Esophagus muscularis mucosa (tissue), 4 donors: ENCODE results near the gene COL5A2. TPM values are rescaled to one million over a fixed set of nuclear protein-coding genes. Genes with fewer than 3 reads are reported as not detected.
A peak's percentile ranks its signal among the peaks of the same experiment; 100 is the strongest.

Source experiments
- DNase-seq: peaks from one replicate; pipeline ENCODE4 v3.0.0-alpha.2; 2017; ENCODE audit errors: extremely low spot score
- H3K27ac ChIP-seq, 4 donors: fragments of 200-600 bp; sonication (generic); replicated peaks in 1 of 4; 1 replicate in 3 of 4; 2 replicates in 1 of 4; pipeline ENCODE4 v1.5.1; 2016 to 2019; ENCODE audit warnings: mild to moderate bottlenecking in 1 of 4
- H3K27me3 ChIP-seq, 4 donors: fragments of 200-600 bp; sonication (generic); one replicate each; pipeline versions ENCODE4 v1.5.1 to v1.6.0; 2016 to 2019
- H3K36me3 ChIP-seq, 4 donors: fragments of 200-600 bp; sonication (generic); one replicate each; pipeline ENCODE4 v1.5.1; 2016 to 2019
- H3K4me1 ChIP-seq, 4 donors: fragments of 200-600 bp; sonication (generic); one replicate each; pipeline ENCODE4 v1.5.1; 2016 to 2019
- H3K4me3 ChIP-seq, 4 donors: fragments of 200-600 bp; sonication (generic); 1 replicate in 2 of 4; 2 replicates in 2 of 4; pipeline ENCODE4 v1.5.1; 2016 to 2019; ENCODE audit warnings: mild to moderate bottlenecking in 4 of 4, moderate library complexity in 1 of 4
- H3K9me3 ChIP-seq, 4 donors: fragments of 200-600 bp; sonication (generic); 1 replicate in 3 of 4; 2 replicates in 1 of 4; pipeline ENCODE4 v1.5.1; 2016 to 2019
- EP300 ChIP-seq: sonication (generic); formaldehyde crosslinking; IDR thresholded peaks from one replicate; pipeline ENCODE4 v1.6.1; 2017; ENCODE audit warnings: antibody characterized with exemption
- POLR2A ChIP-seq: fragments of 450-650 bp; IDR thresholded peaks from one replicate; pipeline ENCODE4 v1.6.1; 2017; ENCODE audit warnings: antibody characterized with exemption, moderate library complexity, mild to moderate bottlenecking, low read depth
- POLR2AphosphoS5 ChIP-seq, 2 donors: sonication (generic); formaldehyde crosslinking; IDR thresholded peaks; one replicate each; pipeline ENCODE4 v1.6.1; 2017; ENCODE audit warnings: antibody characterized with exemption in 2 of 2
- WGBS: methylation state at CpG from one replicate; pipeline ENCODE4 v1.1.5; 2018; 5-methylcytosine and 5-hydroxymethylcytosine counted together
- intact Hi-C: fragments of 100-400 bp; cut with DNase I; formaldehyde crosslinking; loops from one replicate; pipeline ENCODE4 v1.15.1; 2023
- total RNA-seq, 4 donors: library from RNA; depleted of rRNA; stranded (reverse); fragments of >200 nt; gene quantifications; one replicate each; pipeline versions ENCODE4 v1.1.0 to v1.2.1, GENCODE V29; 2016
- TF ChIP-seq, protein P1 (sequence below), 3 experiments: fragments of 200-600 bp in 2 of 3; fragments of 450-650 bp in 1 of 3; sonication (generic) in 2 of 3; IDR thresholded peaks; one replicate each; pipeline ENCODE4 v1.5.1; 2017 to 2019; ENCODE audit warnings: antibody characterized with exemption in 3 of 3, mild to moderate bottlenecking in 2 of 3, moderate library complexity in 1 of 3

Gene COL5A2
- total RNA-seq, 4 donors from 2014 or later, result 49.9 to 68.5 (median 59.0) TPM

DNA sequence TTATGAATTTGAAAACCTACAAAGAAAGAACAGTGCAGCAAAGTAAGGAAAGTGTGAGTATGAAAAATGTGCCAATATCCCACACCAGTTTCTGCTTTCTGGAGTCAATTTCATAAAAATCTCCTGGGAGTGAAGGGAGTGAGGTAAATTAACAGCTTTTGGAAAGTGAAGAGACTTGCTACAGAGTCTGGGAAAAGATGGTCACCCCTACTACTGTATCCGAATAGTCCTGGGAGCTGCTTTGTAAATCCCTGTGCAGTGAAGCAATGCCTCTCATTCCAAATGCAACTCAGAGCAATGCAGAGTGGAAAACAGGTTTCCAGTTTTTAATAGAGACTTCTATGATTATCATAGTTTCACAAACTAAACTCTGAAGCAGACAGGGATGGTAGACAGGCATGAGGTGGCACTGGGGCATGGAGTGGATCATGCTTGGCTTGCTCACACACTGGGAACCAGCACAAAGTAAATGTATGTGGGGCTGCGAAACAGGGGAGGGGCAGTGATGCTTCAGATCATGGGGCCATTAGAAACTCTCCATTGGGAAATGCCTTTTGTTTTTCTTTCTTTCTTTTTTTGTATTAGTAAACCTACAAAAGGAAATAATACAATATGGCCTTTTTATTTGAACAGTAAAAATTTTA, 10.6 kb downstream of the COL5A2 start:
- no peaks in the 10 kb centered on the region for H3K9me3 ChIP-seq
- peaks cover 7 to 53% (median 46%) of the 10 kb centered on the region in 4 donors for H3K4me1 ChIP-seq
- no peak overlapping the region for H3K4me3 ChIP-seq
- TF ChIP-seq, protein P1, sequence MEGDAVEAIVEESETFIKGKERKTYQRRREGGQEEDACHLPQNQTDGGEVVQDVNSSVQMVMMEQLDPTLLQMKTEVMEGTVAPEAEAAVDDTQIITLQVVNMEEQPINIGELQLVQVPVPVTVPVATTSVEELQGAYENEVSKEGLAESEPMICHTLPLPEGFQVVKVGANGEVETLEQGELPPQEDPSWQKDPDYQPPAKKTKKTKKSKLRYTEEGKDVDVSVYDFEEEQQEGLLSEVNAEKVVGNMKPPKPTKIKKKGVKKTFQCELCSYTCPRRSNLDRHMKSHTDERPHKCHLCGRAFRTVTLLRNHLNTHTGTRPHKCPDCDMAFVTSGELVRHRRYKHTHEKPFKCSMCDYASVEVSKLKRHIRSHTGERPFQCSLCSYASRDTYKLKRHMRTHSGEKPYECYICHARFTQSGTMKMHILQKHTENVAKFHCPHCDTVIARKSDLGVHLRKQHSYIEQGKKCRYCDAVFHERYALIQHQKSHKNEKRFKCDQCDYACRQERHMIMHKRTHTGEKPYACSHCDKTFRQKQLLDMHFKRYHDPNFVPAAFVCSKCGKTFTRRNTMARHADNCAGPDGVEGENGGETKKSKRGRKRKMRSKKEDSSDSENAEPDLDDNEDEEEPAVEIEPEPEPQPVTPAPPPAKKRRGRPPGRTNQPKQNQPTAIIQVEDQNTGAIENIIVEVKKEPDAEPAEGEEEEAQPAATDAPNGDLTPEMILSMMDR (IDR thresholded peaks at IDR 0.05), result no peak
- 60% methylated on average over 2 of the region's 2 CpGs for WGBS
- no peak overlapping the region for H3K27ac ChIP-seq
- DNase-seq, result no peak
- no peaks in the 10 kb centered on the region for H3K27me3 ChIP-seq
- intact Hi-C loops, result no loop called here
- H3K36me3 ChIP-seq, result no peaks in the 10 kb centered on the region

DNA sequence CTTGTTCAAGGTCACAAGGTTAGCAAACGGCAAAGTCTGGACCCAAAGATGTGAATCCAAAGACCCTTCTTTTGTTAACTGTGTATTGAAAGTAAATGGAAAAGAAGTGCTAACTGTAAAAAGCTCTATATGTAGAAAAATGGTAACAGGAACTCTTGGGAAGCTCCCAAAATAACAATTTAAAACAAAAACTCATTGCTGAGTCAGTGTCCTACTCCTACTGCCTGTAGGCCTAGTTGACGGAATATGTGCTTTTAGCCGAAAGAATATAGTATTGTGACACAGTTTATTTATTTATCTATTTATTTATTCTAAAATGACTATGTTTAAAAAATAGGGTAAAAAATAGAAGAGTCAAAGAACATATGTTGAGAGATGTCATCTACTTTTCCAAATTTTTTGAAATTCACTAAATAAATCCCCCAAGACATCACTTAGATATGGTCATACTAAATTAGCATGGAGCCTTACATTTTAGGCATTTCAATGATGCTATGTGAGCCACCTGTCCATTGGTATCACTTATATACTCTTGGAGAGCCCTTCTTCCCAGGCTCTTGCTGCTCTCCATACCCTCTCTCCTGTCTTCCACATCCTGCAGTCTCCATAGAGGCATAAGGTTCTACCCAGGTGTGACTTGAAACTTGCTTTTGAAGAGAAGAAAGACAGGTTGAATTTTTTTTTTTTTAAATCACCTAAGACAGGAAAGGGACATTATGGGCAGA, 13.7 kb downstream of the COL5A2 start:
- no peak overlapping the region for H3K4me3 ChIP-seq
- WGBS, result 91% methylated on average over 3 of the region's 3 CpGs
- H3K27ac ChIP-seq, result peak overlapping the region in 1 of 4 donors; percentile 46
- no peaks in the 10 kb centered on the region for H3K27me3 ChIP-seq
- no peak for DNase-seq
- no peak for TF ChIP-seq POLR2AphosphoS5 (IDR thresholded peaks at IDR 0.05)
- TF ChIP-seq, protein P1 (IDR thresholded peaks at IDR 0.05), result no peak
- no peak for TF ChIP-seq EP300
- TF ChIP-seq POLR2A, result no peak
- intact Hi-C loops, result no loop called here
- H3K9me3 ChIP-seq, result no peaks in the 10 kb centered on the region
- H3K36me3 ChIP-seq, result no peaks in the 10 kb centered on the region
- H3K4me1 ChIP-seq, result peaks cover 10 to 56% (median 49%) of the 10 kb centered on the region in 4 donors

DNA sequence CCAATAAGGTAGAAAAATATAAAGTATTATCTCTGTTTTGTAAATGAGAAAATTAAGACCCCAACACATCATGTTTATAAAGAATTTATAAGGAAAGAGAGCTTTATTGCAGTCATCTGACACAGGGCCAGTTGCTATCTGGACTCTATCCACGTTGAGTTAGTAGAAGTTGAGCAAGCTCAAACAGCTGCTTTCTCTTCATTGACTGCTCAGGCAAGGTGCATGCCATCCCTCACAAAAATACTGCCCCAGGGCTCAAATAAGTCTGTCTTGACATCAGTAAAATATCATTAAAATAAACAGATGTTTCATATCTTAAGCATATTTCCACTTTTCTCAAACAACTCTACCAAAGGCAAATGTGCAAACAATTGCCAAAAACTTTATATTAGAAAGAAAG, 14.8 kb downstream of the COL5A2 start:
- intact Hi-C loops, result no loop called here

DNA sequence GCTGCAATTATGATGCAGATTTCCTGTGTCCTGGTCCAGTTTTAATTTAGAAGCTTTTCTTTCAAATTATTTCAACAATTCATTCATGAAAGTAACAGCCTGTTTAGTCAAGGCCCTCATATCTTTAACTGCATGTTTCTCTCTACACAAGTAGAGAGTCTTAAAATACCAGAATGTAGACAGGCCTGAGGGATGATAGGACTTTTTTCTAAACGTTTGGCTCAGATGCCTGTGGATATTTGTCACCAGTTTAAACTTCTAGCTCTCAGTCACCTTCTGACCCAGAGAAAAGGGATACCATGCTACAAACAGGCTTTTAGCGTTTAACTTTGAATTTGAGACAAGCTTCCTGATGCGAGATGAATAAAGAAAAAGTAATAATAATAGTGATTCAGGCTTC, 15.7 kb downstream of the COL5A2 start:
- no peak for DNase-seq
- WGBS, result 26% methylated on average over 3 of the region's 3 CpGs
- TF ChIP-seq EP300 (no peak), POLR2A (no peak), POLR2AphosphoS5 (IDR thresholded peaks at IDR 0.05) (no peak)
- TF ChIP-seq, protein P1 (IDR thresholded peaks at IDR 0.05), result no peak
- intact Hi-C loops, result no loop called here
- Histone ChIP-seq H3K27ac (peak overlapping the region; percentile 32 to 63 (median 54)), H3K27me3 (no peaks in the 10 kb centered on the region), H3K4me1 (peaks cover 10 to 48% (median 36%) of the 10 kb centered on the region in 4 donors), H3K36me3 (no peaks in the 10 kb centered on the region), H3K9me3 (no peaks in the 10 kb centered on the region), H3K4me3 (no peak overlapping the region)

More for the DNA sequence above, 14.8 kb downstream of the COL5A2 start:
- DNase-seq, result no peak
- WGBS, result 22% methylated on average over 1 of the region's 1 CpG
- Histone ChIP-seq H3K4me3 (no peak overlapping the region), H3K27me3 (no peaks in the 10 kb centered on the region), H3K9me3 (no peaks in the 10 kb centered on the region), H3K4me1 (peaks cover 10 to 52% (median 41%) of the 10 kb centered on the region in 4 donors), H3K36me3 (no peaks in the 10 kb centered on the region), H3K27ac (peak overlapping the region in 2 of 4 donors; percentile 49 to 63)
- TF ChIP-seq POLR2AphosphoS5 (IDR thresholded peaks at IDR 0.05), result peak in 1 of 2 donors; percentile 17
- no peak for TF ChIP-seq POLR2A

DNA sequence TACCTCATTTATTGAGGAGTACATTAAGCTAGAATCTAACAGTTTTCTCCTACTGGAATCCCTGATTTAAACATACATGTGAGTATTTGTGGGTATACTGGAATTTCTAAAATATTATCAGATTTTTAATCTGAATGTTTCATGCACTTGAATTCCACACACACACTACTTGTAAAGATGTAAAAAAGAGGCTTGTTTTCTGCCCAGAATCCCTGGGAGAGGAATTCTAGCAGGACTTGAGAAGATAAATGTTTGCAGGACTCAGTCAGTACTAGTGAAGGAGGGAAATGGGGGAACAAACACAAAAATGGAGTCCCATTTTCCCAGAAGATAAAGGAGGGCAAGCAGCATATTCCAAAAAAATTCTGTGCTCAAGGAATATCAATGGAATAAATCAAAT, 17.0 kb downstream of the COL5A2 start:
- TF ChIP-seq POLR2AphosphoS5 (IDR thresholded peaks at IDR 0.05), result no peak
- DNase-seq, result no peak
- peaks cover 10 to 47% (median 32%) of the 10 kb centered on the region in 4 donors for H3K4me1 ChIP-seq
- intact Hi-C loops, result no loop called here
- no peaks in the 10 kb centered on the region for H3K9me3 ChIP-seq
- H3K27me3 ChIP-seq, result no peaks in the 10 kb centered on the region
- H3K36me3 ChIP-seq, result no peaks in the 10 kb centered on the region
- H3K4me3 ChIP-seq, result no peak overlapping the region
- H3K27ac ChIP-seq, result no peak overlapping the region
